Eye (tissue), 1 donor: Measurements from ENCODE around the gene CSGALNACT2.
"Not testable (repeated sequence)": the region's sequence is repeated elsewhere in the genome, so short reads cannot be mapped to it uniquely, and the experiment has no call there.

Experiments used
- DNase-seq: peaks from one replicate; pipeline ENCODE4 v3.0.0-alpha.2; 2015

CSGALNACT2 gene

GRCh38 chr10:43138021-43138756, at the start of gene CSGALNACT2:
Gene CSGALNACT2 (plus strand): TSS chr10:43138445. CDS start chr10:43155150, 16,705 bp downstream.
- peak; percentile 96 for DNase-seq

DNA sequence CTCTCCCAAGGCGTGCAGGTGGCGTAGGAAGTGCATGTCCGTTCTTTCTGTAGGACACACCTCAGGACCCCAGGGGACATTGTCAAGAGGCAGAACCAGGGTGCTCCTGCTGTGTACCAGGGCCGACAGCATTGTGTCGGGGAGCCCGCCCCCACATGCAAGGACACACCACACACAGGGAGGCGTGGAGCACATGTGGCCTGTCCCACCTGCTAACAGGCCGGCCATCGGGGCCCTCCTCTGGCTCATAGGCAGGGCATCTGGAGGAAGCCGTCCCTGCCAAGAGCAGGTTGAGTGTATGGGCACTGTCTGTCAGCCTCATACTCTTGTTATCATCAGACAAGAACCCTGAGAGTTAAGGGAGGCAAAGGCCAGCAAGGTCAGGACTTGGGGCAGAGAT, 48.7 kb upstream of the CSGALNACT2 start:
- no peak for DNase-seq

DNA sequence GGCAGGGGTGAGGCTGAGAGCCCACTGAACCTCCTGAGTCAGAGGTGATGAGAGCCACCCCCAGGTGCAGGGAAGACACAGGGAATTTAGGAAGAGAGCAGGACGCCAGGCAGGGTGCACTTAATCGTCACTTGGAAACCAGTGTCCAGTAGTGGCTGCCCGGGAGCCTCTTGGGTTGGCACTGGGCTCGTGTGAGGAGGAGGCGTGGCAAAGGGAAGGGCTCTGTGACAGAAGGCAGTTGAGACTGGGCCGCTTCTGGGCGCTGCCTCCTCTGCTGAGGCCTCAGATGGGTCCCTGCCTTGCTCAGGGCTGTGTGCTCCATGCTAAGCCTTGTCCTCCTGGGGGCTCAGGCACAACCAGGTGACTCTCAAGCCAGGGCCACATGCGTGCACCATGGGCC, 48.1 kb upstream of the CSGALNACT2 start:
- DNase-seq, result no peak

GRCh38 chr10:43090664-43091063, 47.6 kb upstream of the CSGALNACT2 start:
- no peak for DNase-seq

GRCh38 chr10:43091846-43092245, 46.4 kb upstream of the CSGALNACT2 start:
- DNase-seq, result no peak

- peak; percentile 70 for DNase-seq
Observed at GRCh38 chr10:43093423-43094076, 44.7 kb upstream of the CSGALNACT2 start.

DNA sequence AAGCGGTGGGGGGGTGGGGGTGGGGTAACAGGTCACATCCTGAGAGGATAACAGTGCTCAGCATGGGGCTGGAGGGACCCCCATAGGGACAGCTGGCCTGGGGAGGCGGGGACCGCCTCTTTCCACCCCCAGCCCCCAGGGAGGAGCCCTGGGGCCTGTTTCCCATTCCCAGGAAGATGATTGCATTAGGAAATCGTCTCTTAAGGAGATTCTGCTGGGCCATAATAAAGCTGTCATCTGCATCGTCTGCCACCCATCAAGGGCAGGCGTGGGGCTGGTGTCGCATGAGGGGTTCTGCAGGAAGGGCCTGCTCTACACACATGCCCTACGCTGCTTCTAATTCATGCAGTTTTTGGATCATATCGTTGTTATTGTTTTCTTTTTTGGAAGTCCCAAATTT, 44.2 kb upstream of the CSGALNACT2 start:
- no peak for DNase-seq

GRCh38 chr10:43099339-43099738, 38.9 kb upstream of the CSGALNACT2 start:
- not testable (repeated sequence) for DNase-seq

- no peak for DNase-seq
Observed at GRCh38 chr10:43099928-43100327, 38.3 kb upstream of the CSGALNACT2 start.

- DNase-seq, result no peak
Observed at GRCh38 chr10:43100366-43100765, 37.9 kb upstream of the CSGALNACT2 start.

DNA sequence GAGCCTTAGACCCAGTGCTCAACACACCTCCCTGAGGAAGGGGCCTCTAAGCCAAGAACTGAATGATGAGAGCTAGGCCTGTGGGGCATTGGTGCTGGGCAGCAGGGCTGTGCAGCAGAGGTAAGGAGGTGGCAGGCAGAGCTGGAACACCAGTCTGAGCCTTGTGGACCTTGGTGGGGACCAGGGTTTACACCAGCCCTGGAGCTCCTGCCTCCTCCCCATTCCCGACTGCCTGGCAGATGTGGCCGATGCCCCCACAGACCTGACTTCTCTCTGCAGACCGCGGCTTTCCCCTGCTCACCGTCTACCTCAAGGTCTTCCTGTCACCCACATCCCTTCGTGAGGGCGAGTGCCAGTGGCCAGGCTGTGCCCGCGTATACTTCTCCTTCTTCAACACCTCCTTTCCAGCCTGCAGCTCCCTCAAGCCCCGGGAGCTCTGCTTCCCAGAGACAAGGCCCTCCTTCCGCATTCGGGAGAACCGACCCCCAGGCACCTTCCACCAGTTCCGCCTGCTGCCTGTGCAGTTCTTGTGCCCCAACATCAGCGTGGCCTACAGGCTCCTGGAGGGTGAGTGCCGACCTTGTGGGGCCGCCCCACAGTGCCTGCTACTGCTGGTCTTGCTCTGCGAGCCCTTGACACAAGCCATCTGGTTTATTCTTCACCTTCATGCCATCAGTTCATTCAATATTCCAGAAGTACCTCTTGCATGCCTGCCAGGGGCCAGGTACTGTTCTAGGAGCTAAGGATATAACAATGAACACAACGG, 36.0 kb upstream of the CSGALNACT2 start:
- no peak for DNase-seq

- peak; percentile 92 for DNase-seq
Observed at GRCh38 chr10:43105102-43105955, 32.9 kb upstream of the CSGALNACT2 start.

DNA sequence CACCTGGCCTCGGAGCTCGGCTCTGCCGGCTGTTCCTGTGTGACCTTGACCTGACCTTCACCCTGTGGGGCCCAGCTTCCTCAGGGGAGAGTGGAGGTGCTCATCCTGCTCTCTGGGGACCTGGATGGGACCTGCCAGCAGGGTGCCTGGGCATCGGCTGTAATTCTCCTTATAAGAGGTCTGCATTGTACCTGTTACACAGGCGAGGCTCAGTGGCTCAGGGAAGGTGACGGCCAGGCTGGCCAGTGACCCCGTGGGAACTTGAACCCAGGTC, 32.4 kb upstream of the CSGALNACT2 start:
- DNase-seq, result no peak

DNA sequence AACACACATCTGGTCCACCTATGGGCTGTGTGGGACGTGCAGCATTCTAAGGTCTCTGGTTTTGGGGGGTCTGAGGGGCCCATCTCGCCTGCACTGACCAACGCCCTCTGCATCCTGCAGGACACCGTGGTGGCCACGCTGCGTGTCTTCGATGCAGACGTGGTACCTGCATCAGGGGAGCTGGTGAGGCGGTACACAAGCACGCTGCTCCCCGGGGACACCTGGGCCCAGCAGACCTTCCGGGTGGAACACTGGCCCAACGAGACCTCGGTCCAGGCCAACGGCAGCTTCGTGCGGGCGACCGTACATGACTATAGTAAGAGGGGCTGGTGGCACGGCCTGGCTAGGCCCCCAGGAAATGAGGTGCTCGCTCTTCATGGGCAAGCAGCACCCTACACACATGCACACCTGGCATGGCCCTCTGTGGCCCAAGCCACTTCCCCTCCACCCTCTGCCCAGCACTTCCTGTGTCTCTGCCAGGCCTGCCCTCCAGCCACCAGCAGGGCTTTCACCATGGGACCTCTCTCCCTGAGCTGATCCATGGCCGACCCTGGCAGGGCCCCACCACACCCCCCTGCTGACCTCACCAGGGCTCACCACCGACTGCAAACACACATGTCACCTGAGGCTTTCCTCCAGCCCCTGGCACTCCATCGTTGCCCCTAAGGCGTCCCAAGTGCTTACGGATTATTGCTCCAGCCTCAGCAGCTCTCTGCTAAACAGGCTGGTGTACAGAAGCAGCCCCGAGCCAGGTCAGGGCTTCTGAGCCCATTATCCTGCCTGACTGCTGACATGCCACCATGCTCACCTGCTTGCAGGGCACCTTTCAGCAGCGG, 31.8 kb upstream of the CSGALNACT2 start:
- DNase-seq, result no peak

- no peak for DNase-seq
Observed at GRCh38 chr10:43108951-43109350, 29.3 kb upstream of the CSGALNACT2 start.

DNA sequence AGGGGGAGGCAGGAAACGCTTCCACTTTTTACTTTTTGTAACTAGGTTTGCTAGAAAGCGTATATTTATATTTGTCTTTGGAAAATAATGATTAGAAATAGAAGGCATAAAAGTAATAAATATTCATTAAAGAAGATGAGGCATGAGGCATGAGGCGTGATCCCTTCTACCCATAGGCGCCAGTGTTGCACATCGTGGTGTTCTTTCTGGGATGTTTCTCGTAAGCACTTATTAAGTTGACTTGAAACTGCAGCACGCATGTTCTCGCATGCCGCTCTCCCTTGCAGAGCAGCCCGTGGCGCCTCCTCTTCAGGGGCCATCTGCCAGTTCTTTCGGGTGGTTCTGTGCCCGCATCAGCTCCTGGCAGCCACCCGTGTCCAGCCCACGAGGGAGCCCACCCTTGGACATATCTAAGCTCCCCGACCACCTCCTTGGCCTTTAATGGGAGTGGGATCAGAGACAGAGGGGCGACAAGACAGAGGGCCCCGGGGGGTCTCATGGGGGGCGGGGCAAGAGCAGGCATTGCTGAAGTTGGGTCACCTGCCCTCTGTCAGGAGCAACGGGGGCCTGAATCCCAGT, 28.5 kb upstream of the CSGALNACT2 start:
- no peak for DNase-seq

- no peak for DNase-seq
Observed at GRCh38 chr10:43110338-43111071, 27.7 kb upstream of the CSGALNACT2 start.

- no peak for DNase-seq
Observed at GRCh38 chr10:43111101-43111500, 27.1 kb upstream of the CSGALNACT2 start.

GRCh38 chr10:43111921-43112607, 26.2 kb upstream of the CSGALNACT2 start:
- DNase-seq, result no peak

GRCh38 chr10:43112608-43112961, 25.7 kb upstream of the CSGALNACT2 start:
- no peak for DNase-seq
